Liver (tissue), 9 donors: Measurements from ENCODE around the gene SAMSN1. TPM values are rescaled to one million over a fixed set of nuclear protein-coding genes. Genes with fewer than 3 reads are reported as not detected.

Source experiments
- DNase-seq: peaks from one replicate; pipeline ENCODE4 v3.0.0-alpha.2; 2017; ENCODE audit warnings: low spot score
- H3K27ac ChIP-seq, 2 donors: one replicate each; pipeline ENCODE4 v1.7.0; 2013; ENCODE audit warnings: inconsistent platforms in 2 of 2, low read length in 2 of 2, control low read depth in 1 of 2, low read depth in 1 of 2, mild to moderate bottlenecking in 1 of 2
- H3K27me3 ChIP-seq, 4 donors: one replicate each; pipeline versions ENCODE4 v1.6.1 to v1.7.0; 2013; ENCODE audit warnings: low read length in 3 of 4, inconsistent platforms in 1 of 4, mild to moderate bottlenecking in 1 of 4, moderate library complexity in 1 of 4; ENCODE audit not compliant: control insufficient read depth in 4 of 4, insufficient read depth in 4 of 4
- H3K36me3 ChIP-seq, 4 donors: one replicate each; pipeline versions ENCODE4 v1.6.1 to v1.7.0; 2013; ENCODE audit warnings: low read length in 3 of 4, mild to moderate bottlenecking in 3 of 4, low read depth in 1 of 4, moderate library complexity in 1 of 4; ENCODE audit not compliant: control insufficient read depth in 4 of 4, insufficient read depth in 3 of 4
- H3K4me1 ChIP-seq, 4 donors: one replicate each; pipeline versions ENCODE4 v1.6.1 to v1.7.0; 2013; ENCODE audit warnings: low read length in 3 of 4, mild to moderate bottlenecking in 3 of 4, moderate library complexity in 1 of 4; ENCODE audit not compliant: control insufficient read depth in 4 of 4, insufficient read depth in 4 of 4
- H3K4me3 ChIP-seq, 3 donors: one replicate each; pipeline versions ENCODE4 v1.6.1 to v1.7.0; 2013; ENCODE audit warnings: low read length in 3 of 3, control low read depth in 1 of 3, low read depth in 1 of 3, mild to moderate bottlenecking in 1 of 3
- H3K9ac ChIP-seq, 2 donors: one replicate each; pipeline ENCODE4 v1.7.0; 2013; ENCODE audit warnings: low read length in 2 of 2, mild to moderate bottlenecking in 2 of 2, moderate library complexity in 2 of 2, control low read depth in 1 of 2, low read depth in 1 of 2
- H3K9me3 ChIP-seq, 4 donors: one replicate each; pipeline versions ENCODE4 v1.6.1 to v1.7.0; 2013; ENCODE audit warnings: low read length in 3 of 4; ENCODE audit not compliant: control insufficient read depth in 4 of 4
- ATF3 ChIP-seq: IDR thresholded peaks from 2 replicates; pipeline ENCODE4 v1.6.1; 2016; ENCODE audit warnings: antibody characterized with exemption
- CTCF ChIP-seq: fragments of 150-350 bp; IDR thresholded peaks from 2 replicates; pipeline ENCODE4 v1.5.1; 2017; ENCODE audit warnings: improper control_type of control experiment, low read depth, low read length; ENCODE audit not compliant: missing input control
- FOXA1 ChIP-seq: IDR thresholded peaks from 2 replicates; pipeline ENCODE4 v1.6.1; 2016; ENCODE audit warnings: antibody characterized with exemption
- FOXA2 ChIP-seq: IDR thresholded peaks from 2 replicates; pipeline ENCODE4 v1.6.1; 2016; ENCODE audit warnings: antibody characterized with exemption
- HNF4A ChIP-seq, 2 donors: conservative IDR thresholded peaks; 2 replicates each; pipeline ENCODE4 v1.6.1; 2016; ENCODE audit warnings: antibody characterized with exemption in 2 of 2, mild to moderate bottlenecking in 2 of 2
- HNF4G ChIP-seq: IDR thresholded peaks from 2 replicates; pipeline ENCODE4 v1.6.1; 2016; ENCODE audit warnings: antibody characterized with exemption
- JUND ChIP-seq, 2 donors: IDR thresholded peaks; 2 replicates each; pipeline ENCODE4 v1.6.1; 2016; ENCODE audit warnings: antibody characterized with exemption in 2 of 2
- REST ChIP-seq: IDR thresholded peaks from 2 replicates; pipeline ENCODE4 v1.6.1; 2016; ENCODE audit warnings: antibody characterized with exemption, mild to moderate bottlenecking
- RXRA ChIP-seq, 2 donors: IDR thresholded peaks; 2 replicates each; pipeline ENCODE4 v1.6.1; 2017 to 2018; ENCODE audit warnings: antibody characterized with exemption in 2 of 2, mild to moderate bottlenecking in 1 of 2
- SP1 ChIP-seq: IDR thresholded peaks from 2 replicates; pipeline ENCODE4 v1.6.1; 2018; ENCODE audit warnings: antibody characterized with exemption, mild to moderate bottlenecking
- TAF1 ChIP-seq: conservative IDR thresholded peaks from 2 replicates; pipeline ENCODE4 v1.6.1; 2016; ENCODE audit warnings: antibody characterized with exemption, mild to moderate bottlenecking
- YY1 ChIP-seq: IDR thresholded peaks from 2 replicates; pipeline ENCODE4 v1.6.1; 2016; ENCODE audit warnings: antibody characterized with exemption, mild to moderate bottlenecking
- ZBTB33 ChIP-seq: IDR thresholded peaks from 2 replicates; pipeline ENCODE4 v1.6.1; 2016; ENCODE audit warnings: antibody characterized with exemption
- WGBS: extraction: QIAGEN DNeasy Blood & Tissue Kit; methylation state at CpG from one replicate; pipeline ENCODE4 v1.1.7; 2013; 5-methylcytosine and 5-hydroxymethylcytosine counted together
- polyA plus RNA-seq, 2 donors: library from polyadenylated mRNA; stranded (reverse) in 1 of 2; unstranded in 1 of 2; fragments of 200-250 nt in 1 of 2; fragments of >200 nt in 1 of 2; fragmentation: Nextera tagmentation in 1 of 2; extraction: Ambion mirVana in 1 of 2; gene quantifications; one replicate each; pipeline versions ENCODE4 v1.2.1 to v1.2.3, GENCODE V29; 2013 to 2015
- total RNA-seq, 2 donors: library from RNA; depleted of rRNA; stranded (reverse); fragments of >200 nt; gene quantifications; one replicate each; pipeline ENCODE4 v1.2.3, GENCODE V29; 2014
- TF ChIP-seq, protein P1 (sequence below): IDR thresholded peaks from 2 replicates; pipeline ENCODE4 v1.6.1; 2016; ENCODE audit warnings: antibody characterized with exemption
- donor health status: healthy.
- donor health status: healthy.
- donor health status: healthy.
- donor health status: healthy.
- donor health status: healthy.

The SAMSN1 gene
- total and polyA plus RNA-seq, 4 donors: 2.2 to 9.0 (median 3.4) TPM

GRCh38 chr21:14581902-14582457 lies 35.9 kb upstream of the SAMSN1 start:
- DNase-seq: no peak
- Histone ChIP-seq H3K27ac (no peak overlapping the region), H3K27me3 (peaks cover 0 to 4% (median 0%) of the 10 kb centered on the region in 4 donors), H3K9me3 (no peaks in the 10 kb centered on the region), H3K36me3 (no peaks in the 10 kb centered on the region), H3K9ac (no peak overlapping the region), H3K4me3 (no peak overlapping the region), H3K4me1 (no peaks in the 10 kb centered on the region)
- TF ChIP-seq FOXA2 (no peak), SP1 (no peak), YY1 (no peak), HNF4G (no peak), ZBTB33 (no peak), TAF1 (no peak), CTCF (no peak), HNF4A (conservative IDR thresholded peaks at IDR 0.05) (no peak)
- WGBS: 53% methylated on average over 6 of the region's 6 CpGs

DNA sequence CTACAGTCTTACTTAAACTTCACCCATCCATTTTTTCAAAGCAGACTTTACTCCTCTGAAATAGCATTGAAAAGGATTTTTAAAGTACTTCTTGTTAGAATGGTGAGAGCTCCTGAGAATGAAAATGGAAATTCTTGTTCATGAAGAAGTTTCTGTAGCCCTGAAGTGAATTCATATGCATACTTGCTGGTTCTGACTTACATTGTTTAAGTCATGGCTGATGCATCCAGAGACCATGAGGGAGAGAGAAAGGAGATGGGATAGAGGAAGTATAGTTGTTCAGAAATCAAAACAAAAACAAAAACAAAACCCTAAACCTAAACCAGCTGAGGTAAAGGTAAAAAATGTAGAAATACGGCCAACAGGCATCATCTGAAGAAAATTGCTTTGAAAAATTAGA lies 27.1 kb upstream of the SAMSN1 start:
- H3K9me3 ChIP-seq: no peaks in the 10 kb centered on the region
- H3K4me3 ChIP-seq: no peak overlapping the region
- TF ChIP-seq ATF3 (no peak), HNF4G (no peak)
- H3K4me1 ChIP-seq: no peaks in the 10 kb centered on the region
- H3K27ac ChIP-seq: no peak overlapping the region
- 67% methylated on average over 1 of the region's 1 CpG for WGBS
- H3K36me3 ChIP-seq: no peaks in the 10 kb centered on the region
- DNase-seq: no peak
- no peak overlapping the region for H3K9ac ChIP-seq
- no peaks in the 10 kb centered on the region for H3K27me3 ChIP-seq

GRCh38 chr21:14572204-14572780 lies 26.2 kb upstream of the SAMSN1 start:
- Histone ChIP-seq H3K36me3 (no peaks in the 10 kb centered on the region), H3K4me1 (no peaks in the 10 kb centered on the region)
- 56% methylated on average over 2 of the region's 2 CpGs for WGBS
- TF ChIP-seq TAF1: no peak
- TF ChIP-seq HNF4A (conservative IDR thresholded peaks at IDR 0.05): no peak
- TF ChIP-seq FOXA1: no peak
- no peak for TF ChIP-seq SP1
- TF ChIP-seq, protein P1, sequence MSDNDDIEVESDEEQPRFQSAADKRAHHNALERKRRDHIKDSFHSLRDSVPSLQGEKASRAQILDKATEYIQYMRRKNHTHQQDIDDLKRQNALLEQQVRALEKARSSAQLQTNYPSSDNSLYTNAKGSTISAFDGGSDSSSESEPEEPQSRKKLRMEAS: no peak
- TF ChIP-seq REST: no peak
- TF ChIP-seq ATF3: no peak
- TF ChIP-seq JUND (IDR thresholded peaks at IDR 0.05): no peak
- no peak for TF ChIP-seq HNF4G
- no peak for TF ChIP-seq RXRA (IDR thresholded peaks at IDR 0.05)
- TF ChIP-seq ZBTB33: no peak

More at GRCh38 chr21:14572204-14572780, 26.2 kb upstream of the SAMSN1 start:
- no peak for DNase-seq
- Histone ChIP-seq H3K27me3 (no peaks in the 10 kb centered on the region), H3K9ac (no peak overlapping the region), H3K4me3 (no peak overlapping the region), H3K27ac (no peak overlapping the region), H3K9me3 (no peaks in the 10 kb centered on the region)
